Stimulated activated CD4-positive, alpha-beta T cell treated with anti-CD3 and anti-CD28 coated beads, Interleukin-1b, Interleukin-23, amount 100 ng/mL, for 48 hours (primary cell): ENCODE results near the gene PTPRN2.
"Not testable (repeated sequence)": the region's sequence is repeated elsewhere in the genome, so short reads cannot be mapped to it uniquely, and the experiment has no call there.

ENCODE experiments used
- DNase-seq: peaks from one replicate; pipeline ENCODE4 v3.0.0-alpha.2; 2020

PTPRN2 gene

DNA sequence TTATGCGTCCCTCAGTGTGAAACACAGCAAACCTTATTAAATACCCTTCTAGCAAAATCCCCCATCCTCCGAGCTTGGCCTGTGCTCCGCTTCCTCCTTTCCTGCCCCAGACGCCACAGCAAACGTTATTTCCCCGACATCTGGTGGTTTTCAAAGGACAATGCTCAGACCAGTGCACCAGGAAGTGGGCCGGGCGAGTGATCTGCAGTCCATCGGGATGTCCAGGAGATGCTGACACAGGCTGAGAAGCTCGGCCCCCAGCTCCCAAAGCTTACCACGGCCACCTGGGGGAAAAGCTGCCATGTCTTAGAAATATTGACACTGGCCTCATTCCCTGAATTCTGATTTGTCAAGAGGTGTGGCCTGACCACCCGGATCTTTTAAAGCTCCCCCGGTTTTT, 129.5 kb downstream of the PTPRN2 start:
- DNase-seq: no peak

DNA sequence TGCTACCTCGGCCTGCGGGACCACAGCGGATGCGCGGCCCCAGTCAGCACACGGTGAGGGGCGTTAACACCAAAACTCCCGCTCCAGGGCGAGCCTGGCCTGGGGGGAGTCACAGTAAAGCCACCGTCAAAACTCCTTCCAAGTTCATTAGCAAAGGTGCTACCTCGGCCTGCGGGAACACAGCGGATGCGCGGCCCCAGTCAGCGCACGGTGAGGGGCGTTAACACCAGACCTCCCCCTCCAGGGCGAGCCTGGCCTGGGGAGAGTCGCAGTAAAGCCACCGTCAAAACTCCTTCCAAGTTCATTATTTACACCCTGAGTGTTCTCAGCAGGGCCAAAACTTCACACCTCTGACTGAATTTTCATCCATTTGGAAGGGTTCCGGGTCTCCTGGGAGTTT, 130.0 kb downstream of the PTPRN2 start:
- DNase-seq: not testable (repeated sequence)

DNA sequence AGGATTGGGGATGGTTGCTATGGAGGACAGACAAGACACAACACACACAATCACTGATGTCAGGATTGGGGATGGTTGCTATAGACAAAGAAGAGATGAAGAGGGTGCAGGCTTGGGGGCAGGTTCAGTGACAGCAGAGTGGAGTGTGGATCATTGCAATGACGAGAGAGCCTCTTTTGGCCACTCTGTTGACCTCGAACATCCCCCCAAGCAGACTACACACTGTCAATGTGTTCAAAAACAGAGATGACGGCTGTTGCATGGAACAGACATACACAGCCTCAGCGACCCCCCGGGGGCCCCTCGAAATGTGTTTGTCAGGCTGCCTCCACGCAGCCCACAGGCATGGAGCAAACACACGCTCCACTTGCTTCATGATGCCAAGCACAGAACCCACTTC, 133.0 kb downstream of the PTPRN2 start:
- no peak for DNase-seq

GRCh38 chr7:158453663-158454062, 134.0 kb downstream of the PTPRN2 start:
- DNase-seq: no peak

DNA sequence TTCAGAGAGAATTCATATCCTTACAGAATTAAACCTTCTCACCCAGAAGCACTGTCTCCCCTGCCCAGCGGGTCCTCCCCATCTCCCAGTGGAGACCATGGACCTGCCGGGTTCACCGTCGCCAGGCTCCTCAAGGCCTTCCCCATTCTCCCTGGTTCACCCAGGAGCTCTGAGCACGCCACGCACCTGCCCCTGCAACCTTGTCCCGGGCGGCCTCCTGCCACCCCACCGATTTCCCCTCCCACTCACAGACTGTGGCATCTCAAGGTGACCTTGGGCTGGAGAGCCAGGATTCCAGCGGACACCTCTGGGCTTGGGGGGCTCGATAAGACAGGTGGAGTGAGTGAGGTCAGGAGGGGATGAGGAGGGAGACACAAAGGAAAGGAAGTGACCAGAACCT, 135.3 kb downstream of the PTPRN2 start:
- DNase-seq: no peak

GRCh38 chr7:158450476-158451124, 137.0 kb downstream of the PTPRN2 start:
- no peak for DNase-seq

DNA sequence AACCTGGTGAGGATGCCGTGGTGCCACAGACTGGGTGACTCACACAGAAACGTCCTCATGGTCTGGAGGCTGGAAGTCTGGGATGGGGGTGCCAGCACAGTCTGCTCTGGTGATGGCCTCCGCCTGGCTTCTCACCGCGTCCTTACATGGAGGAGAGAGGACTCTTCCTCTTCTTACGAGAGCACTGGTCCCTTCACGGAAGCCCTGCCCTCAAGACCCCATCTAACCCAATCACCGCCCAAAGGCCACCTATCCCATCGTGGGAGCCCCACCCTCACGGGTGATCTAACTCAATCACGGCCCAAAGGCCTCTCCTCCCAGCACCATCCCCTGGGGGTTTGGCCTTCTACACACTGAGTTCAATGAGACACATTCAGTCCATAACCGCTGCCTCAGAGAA, 137.7 kb downstream of the PTPRN2 start:
- DNase-seq: no peak

DNA sequence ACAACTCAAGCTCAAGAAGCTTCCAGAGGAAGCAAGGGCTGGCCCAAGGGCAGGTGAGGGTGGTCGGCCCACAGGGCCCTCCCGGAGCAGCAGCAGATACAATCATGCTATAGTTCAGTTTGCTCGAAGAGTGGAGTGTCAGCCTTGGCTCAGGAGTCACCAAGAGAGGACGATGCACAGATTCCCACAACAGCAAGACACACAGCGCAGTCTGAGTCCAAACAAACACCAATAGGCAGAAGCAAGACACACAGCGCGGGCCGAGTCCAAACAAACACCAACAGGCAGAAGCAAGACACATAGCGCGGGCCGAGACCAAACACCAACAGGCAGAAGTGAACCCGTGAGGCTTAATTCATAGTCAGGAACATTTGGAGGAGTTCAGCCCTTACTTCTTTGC, 138.4 kb downstream of the PTPRN2 start:
- DNase-seq: no peak

- DNase-seq: no peak
Measured at GRCh38 chr7:158448430-158449100, 139.1 kb downstream of the PTPRN2 start.

DNA sequence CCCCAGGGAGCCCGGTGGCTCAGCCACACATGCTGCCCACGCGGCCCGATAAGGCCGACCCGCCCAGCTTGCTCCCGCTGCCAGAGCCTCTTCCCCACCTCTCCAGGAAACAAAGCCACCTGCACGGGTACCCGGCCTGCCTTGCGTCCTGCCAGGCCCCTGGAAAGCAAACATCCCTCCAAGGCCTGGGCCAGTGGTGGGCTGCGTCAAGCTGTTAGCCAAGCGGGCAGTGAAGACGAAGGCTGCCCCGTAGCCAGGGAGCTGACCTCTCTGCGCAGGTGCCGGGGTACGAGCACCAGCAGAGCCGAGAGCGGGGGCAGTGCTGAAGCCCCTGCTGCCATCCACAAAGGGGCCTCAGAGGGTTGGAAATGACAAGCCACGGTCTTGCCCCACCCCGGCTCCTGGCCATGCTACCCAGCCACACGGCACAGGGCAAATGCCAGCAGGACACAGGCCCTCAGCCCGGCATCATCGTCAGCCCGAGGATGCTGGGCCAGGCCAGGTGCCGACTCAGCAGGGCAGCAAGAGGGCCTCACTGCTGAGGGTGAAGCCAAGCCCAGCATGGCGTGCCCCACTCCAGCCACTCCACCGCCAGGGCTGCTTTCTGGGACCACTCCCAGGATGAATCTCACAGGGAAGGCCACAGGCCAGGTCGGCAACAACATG, 140.0 kb downstream of the PTPRN2 start:
- DNase-seq: no peak

GRCh38 chr7:158447151-158447505, 140.5 kb downstream of the PTPRN2 start:
- no peak for DNase-seq

DNA sequence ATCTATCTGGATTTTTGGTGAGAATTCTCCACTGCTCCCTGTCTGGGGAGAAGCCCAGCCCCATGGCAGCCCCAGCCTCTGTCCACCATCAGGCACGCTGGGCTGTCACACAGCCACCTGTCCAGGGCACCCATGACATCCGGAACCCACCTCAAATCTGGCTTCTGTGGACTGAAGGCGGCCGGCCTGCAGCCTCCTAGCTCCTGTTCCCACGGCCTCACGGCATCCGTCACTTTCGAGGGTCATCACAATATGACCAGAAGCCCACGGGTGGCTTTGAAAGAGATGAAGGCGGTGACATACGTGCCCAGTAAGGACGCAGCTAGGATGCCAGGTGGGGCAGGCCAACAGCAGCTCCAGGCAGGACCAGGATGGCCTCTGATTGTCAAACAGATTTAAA, 140.9 kb downstream of the PTPRN2 start:
- no peak for DNase-seq

DNA sequence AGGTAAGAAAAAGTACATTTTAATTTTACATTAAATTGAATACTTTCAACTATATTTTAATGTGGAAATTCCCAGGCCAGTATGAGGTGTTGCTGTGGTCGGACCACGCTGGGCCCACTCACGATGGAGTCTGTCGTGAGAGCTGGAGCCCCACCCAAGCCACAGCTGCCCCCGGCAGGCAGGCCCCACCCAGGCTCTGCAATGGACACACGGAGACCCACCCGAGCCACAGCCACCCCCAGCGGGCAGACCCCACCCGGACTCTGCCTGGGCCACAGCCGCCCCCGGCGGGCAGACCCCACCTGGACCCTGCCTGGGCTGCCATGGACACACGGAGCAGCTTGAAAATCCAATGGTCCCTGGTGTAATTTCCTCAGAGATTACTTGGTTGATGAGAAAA, 141.3 kb downstream of the PTPRN2 start:
- DNase-seq: no peak

- DNase-seq: no peak
Measured at GRCh38 chr7:158445421-158446175, 142.0 kb downstream of the PTPRN2 start.

DNA sequence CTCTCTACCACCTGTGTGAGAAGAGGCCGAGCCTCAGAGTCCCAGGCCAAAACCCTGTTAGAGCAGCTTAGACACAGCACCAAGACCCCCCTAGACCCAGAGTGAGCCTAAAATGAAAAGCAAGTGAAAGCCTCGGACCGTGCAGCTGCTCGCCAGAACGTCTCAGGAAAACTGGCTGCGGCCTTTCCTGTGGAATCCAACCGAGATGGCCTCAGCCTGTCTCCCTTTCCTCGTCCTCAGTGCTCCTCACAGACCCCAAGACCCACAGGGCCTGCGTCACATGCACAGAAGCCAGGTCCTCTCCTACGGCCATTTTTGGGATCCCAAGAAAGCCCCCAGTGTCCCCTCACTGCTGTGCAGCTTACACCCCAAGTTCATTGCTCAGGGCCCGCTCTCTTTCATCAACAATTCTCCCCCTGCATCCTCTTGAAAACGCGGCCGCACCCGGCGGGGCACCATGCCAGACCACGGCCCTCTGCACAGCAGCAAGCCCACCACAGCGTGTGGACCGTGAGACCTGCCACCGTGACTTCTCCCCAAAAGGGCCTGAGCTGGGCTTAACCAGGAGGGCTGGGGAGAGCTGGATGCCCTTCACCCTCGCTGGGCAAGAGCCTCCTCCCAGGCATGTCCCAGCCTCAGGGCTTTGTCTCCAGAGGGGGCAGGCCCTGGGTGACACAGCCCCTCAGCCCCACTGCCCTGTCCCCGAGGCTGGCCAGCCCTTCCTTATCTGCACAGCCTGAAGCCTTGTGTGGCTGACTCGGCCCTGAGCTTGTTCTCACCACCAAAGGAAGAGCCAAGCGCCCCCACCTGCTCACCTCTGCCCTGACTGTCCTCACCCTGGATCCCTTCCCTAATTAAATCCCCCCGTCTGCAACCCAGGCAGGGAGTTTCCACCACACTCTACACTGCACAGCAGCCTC, 142.9 kb downstream of the PTPRN2 start:
- DNase-seq: no peak

DNA sequence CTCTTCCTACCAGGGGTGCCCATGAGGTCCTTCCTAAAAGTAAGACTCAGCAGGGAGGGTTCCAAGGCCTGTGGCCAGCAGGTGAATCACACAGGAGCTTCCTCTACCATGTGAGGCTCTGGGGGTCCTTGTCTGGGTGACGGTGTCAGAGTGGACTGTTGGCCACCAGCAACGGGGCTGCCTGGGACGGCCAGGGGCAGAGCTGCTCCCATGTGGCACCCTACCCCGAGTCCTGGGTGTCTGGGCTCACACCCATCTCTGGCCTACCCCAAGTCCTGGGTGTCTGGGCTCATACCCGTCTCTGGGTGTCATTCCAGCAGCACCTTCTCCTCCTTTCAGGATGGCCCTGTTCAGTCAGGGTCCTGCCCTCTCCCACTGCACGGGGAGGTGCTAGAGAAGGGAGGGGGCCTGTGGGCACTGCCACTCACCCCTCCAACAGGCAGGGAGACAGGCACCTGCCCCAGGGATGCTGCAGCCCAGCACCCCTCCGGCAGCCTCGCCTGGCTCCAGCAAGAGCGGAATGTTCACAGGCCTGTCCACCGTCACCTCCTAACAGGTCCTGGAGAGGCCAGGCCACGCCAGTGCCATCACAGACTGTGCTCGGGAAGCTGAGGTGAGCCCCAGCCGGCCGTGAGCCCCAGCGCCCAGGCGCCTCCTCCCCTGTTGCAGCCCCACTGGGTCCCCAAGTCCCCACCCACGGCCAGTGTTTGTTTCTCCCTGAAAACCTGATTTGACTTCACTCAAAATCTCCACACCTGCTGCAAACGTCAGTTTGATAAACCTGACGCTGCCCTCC, 143.7 kb downstream of the PTPRN2 start:
- no peak for DNase-seq

DNA sequence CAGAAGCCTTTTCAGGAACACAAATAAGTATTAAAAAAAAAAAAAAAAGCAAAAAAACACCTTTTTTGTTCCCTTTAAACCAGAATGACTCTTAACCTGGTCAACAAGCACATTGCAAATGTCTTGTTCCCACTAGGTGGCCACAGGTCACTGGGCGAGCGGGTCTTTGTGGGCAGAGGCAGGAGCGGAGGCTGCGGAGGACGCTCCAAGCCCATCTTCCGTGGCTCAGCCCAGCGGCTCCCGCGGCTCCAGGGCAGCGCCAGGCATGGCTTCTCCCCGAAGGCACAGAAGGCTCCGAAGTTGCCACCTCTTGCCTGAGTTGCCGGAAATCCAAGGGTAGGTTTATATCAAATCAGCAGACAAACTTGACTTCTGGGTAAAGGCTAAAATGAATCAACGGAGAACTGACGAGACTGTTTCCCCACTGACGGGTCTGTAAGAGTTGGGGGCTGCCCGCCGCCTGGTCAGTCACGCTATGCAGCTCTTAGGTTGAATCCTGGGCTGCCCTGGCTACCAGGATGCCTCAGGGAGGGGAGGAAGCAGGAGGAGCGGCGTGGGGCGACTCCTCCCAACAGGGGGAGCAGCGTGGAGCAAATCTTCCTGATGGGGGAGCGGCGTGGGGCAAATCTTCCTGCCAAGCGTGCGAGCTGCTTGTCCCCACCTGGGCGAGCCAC, 144.5 kb downstream of the PTPRN2 start:
- DNase-seq: no peak

DNA sequence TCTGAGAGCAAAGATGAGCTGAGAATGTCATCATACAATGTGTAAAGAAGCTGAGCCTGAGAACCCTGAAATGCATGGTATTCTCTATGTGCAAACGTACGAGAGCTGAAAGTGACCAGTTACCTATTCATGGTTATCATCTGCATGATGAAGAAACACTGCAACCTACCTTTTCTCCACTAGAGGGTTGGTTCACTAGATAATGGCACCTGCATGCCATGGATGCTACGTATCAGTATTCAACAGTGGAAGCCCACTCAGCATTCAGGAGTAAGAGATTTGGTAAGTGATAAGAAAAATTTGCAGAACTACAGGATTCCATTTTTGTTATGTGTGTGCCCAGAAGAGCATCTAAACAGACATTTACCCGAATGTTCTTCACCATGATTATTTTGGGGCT, 145.4 kb downstream of the PTPRN2 start:
- no peak for DNase-seq

- no peak for DNase-seq
Measured at GRCh38 chr7:158439035-158439434, 148.6 kb downstream of the PTPRN2 start.

DNA sequence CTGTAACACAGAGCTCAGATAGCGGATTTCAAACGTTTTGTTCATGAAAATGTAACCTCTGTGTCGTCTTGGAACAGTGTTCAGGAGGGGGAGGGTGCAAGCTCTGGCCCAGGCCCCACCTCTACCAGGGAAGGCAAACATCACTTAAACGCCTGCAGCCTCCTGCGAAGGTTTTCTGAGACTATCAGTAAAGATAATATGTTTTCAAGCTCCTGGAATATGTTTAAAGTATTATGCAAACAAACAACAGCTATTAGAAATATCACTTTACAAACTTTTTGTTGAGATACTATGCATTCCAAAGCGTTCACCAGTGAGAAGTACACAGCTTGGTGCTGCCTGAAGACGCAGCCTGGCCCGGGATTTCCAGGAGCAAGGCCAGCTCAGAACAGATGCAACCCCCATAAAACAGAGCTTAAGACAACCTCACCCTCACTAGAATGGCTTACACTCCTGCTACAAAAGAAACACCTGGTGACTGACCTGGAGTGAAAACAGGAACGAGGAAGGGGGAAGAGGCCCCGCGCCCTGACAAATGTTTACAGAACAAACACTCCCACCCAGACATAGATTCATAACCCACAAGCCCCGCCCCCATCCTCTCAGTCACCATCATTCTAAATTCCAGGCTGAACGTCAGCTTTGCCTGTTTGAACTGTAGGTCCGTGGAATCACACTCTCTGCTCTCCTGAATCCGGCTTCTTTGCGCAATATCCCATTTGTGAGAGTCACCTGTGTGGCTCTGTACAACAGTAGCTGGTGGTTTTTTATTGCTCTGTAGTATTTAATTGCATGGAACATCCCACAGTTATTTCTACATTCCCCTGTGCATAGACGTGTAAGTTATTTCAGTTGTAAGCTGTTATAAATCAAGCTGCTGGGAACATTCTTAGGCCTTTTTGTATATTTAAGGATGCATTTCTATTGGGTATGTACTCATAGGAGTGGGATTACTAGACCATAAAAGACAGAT, 155.0 kb downstream of the PTPRN2 start:
- no peak for DNase-seq
